Breast epithelium (tissue), 3 donors: ENCODE measurements around the gene PAK1.

Experiments
- POLR2AphosphoS5 ChIP-seq, 3 donors: sonication (generic); formaldehyde crosslinking; IDR thresholded peaks; one replicate each; pipeline ENCODE4 v1.6.1; 2017; ENCODE audit warnings: antibody characterized with exemption in 3 of 3
- TF ChIP-seq, protein P1 (sequence below), 3 donors: fragments of 450-650 bp; IDR thresholded peaks; one replicate each; pipeline ENCODE4 v1.5.1; 2016 to 2017; ENCODE audit warnings: antibody characterized with exemption in 3 of 3, mild to moderate bottlenecking in 3 of 3, moderate library complexity in 3 of 3

DNA sequence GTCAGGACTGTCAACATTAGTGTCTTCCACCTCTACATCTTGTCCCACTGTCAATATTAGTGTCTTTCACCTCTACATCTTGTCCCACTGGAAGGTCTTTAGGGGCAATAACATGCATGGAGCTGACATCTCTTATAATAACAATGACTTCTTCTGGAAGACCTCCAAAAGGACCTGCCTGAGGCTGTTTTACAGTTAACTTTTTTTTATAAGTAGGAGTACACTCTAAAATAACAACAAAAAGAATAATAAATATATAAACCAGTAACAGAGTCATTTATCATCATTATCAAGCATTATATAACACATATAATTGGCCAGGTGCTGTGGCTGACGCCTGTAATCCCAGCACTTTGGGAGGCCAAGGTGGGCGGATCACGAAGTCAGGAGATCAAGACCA lies 57.5 kb downstream of the PAK1 start:
- no peak for TF ChIP-seq POLR2AphosphoS5 (IDR thresholded peaks at IDR 0.05)
- TF ChIP-seq, protein P1, sequence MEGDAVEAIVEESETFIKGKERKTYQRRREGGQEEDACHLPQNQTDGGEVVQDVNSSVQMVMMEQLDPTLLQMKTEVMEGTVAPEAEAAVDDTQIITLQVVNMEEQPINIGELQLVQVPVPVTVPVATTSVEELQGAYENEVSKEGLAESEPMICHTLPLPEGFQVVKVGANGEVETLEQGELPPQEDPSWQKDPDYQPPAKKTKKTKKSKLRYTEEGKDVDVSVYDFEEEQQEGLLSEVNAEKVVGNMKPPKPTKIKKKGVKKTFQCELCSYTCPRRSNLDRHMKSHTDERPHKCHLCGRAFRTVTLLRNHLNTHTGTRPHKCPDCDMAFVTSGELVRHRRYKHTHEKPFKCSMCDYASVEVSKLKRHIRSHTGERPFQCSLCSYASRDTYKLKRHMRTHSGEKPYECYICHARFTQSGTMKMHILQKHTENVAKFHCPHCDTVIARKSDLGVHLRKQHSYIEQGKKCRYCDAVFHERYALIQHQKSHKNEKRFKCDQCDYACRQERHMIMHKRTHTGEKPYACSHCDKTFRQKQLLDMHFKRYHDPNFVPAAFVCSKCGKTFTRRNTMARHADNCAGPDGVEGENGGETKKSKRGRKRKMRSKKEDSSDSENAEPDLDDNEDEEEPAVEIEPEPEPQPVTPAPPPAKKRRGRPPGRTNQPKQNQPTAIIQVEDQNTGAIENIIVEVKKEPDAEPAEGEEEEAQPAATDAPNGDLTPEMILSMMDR (IDR thresholded peaks at IDR 0.05): no peak
